Tibial nerve (tissue), 4 donors: ENCODE results near the gene ETV3.

Source experiments
- CTCF ChIP-seq, 5 experiments: fragments of 200-600 bp in 3 of 5; fragments of 450-650 bp in 2 of 5; sonication (generic) in 3 of 5; IDR thresholded peaks; one replicate each; pipeline ENCODE4 v1.5.1; 2016 to 2019; ENCODE audit warnings: antibody characterized with exemption in 5 of 5, mild to moderate bottlenecking in 3 of 5, moderate library complexity in 2 of 5
- EP300 ChIP-seq, 2 donors: sonication (generic); formaldehyde crosslinking; IDR thresholded peaks; one replicate each; pipeline ENCODE4 v1.6.1; 2017; ENCODE audit warnings: antibody characterized with exemption in 2 of 2, mild to moderate bottlenecking in 1 of 2
- POLR2A ChIP-seq, 2 donors: fragments of 450-650 bp; IDR thresholded peaks; one replicate each; pipeline ENCODE4 v1.6.1; 2017; ENCODE audit warnings: antibody characterized with exemption in 2 of 2, mild to moderate bottlenecking in 2 of 2, moderate library complexity in 2 of 2

DNA sequence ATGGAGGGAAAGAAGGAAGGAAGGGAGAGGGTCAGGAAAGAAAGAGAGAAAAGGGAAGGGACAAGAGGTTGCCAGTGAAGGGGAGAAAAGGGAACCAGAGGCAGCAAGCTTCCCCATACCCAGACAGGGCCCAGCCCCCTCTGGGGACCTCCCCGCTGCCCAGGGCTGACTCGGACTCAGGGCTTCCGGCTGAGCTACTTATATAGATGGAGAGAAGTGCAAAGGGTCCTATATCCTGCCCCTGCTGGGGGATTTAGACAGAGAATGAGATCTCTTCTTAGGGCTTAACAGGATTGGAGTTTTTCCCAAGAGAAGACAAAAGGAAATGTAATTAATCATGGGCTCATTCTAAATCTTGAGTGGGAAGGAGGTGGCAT is 38.6 kb downstream of the ETV3 start, which contains the start of gene ETV3L:
- no peak for TF ChIP-seq CTCF (IDR thresholded peaks at IDR 0.05)
- TF ChIP-seq POLR2A (IDR thresholded peaks at IDR 0.05), result no peak
- no peak for TF ChIP-seq EP300 (IDR thresholded peaks at IDR 0.05)
